ENCODE results near the gene CRYBG2. TPM values are rescaled to one million over a fixed set of nuclear protein-coding genes. Genes with fewer than 3 reads are reported as not detected.

The CRYBG2 gene
- total and polyA plus RNA-seq, 3 donors from 2014 or later: 4.9 to 12.9 (median 5.6) TPM

GRCh38 chr1:26361605-26362122, 7.7 kb upstream of the CRYBG2 start:
- WGBS, 2 donors: 93% methylated on average over 10 to 12 of the region's 12 CpGs
- intact Hi-C loops (cut with DNase I; ENCODE audit: low total_unique reads): no loop called here
- no peak for DNase-seq
- H3K4me1 ChIP-seq: no peaks in the 10 kb centered on the region
- no peaks in the 10 kb centered on the region for H3K9me3 ChIP-seq
- H3K27ac ChIP-seq: no peak overlapping the region
- no peaks in the 10 kb centered on the region for H3K27me3 ChIP-seq
- H3K4me3 ChIP-seq: no peak overlapping the region
- no peak for TF ChIP-seq CTCF (IDR thresholded peaks at IDR 0.05)
- no peak for TF ChIP-seq POLR2A (IDR thresholded peaks at IDR 0.05)
- H3K36me3 ChIP-seq (ENCODE audit: low read depth, missing control alignments): no peaks in the 10 kb centered on the region

DNA sequence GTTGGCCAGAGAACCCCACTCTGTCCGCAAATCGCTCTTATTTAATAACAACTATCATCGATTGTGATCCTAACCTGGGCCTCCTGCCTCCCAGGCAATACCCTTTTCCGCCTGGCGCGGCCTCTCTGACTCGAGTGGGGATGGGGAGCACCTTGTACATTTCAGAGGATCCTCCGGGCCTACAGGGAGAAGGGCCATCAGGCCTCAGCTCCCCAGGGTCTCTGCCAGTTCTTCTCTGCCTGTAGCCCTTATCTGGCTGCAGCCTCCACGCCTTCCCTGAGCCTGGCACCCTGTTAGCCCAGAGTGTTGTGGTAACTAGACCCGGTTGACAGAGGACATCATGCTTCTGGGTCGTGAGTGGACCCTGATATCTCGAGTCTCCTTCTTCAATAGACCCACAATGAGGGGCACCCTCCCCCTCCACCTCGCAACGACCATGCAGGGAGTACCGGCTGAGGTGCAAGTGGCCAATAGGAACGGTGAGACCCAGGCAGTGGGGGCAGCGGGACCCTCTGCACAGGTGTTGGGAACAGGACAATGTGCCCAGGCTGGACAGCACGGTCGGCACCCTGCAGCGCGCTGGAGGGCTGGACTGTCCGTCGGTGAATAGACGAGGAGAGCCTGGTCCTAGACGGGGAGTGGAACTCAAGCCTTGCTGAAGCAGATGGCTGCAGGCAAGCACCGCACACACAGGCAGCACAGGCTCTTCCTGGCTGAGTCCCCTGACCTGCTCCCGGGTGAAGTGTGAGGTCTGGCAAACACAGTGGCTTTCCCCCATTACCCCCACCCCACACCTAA, 7.1 kb upstream of the CRYBG2 start:
- intact Hi-C loops (cut with DNase I; ENCODE audit: low total_unique reads): no loop called here
- no peak overlapping the region for H3K27ac ChIP-seq
- H3K4me3 ChIP-seq: no peak overlapping the region
- 23 to 53% methylated on average over 12 to 27 of the region's 27 CpGs for WGBS, 2 donors
- no peaks in the 10 kb centered on the region for H3K4me1 ChIP-seq
- no peaks in the 10 kb centered on the region for H3K27me3 ChIP-seq
- TF ChIP-seq POLR2A (IDR thresholded peaks at IDR 0.05): no peak
- TF ChIP-seq CTCF (IDR thresholded peaks at IDR 0.05): no peak
- H3K9me3 ChIP-seq: no peaks in the 10 kb centered on the region
- DNase-seq: no peak
- H3K36me3 ChIP-seq (ENCODE audit: low read depth, missing control alignments): no peaks in the 10 kb centered on the region

DNA sequence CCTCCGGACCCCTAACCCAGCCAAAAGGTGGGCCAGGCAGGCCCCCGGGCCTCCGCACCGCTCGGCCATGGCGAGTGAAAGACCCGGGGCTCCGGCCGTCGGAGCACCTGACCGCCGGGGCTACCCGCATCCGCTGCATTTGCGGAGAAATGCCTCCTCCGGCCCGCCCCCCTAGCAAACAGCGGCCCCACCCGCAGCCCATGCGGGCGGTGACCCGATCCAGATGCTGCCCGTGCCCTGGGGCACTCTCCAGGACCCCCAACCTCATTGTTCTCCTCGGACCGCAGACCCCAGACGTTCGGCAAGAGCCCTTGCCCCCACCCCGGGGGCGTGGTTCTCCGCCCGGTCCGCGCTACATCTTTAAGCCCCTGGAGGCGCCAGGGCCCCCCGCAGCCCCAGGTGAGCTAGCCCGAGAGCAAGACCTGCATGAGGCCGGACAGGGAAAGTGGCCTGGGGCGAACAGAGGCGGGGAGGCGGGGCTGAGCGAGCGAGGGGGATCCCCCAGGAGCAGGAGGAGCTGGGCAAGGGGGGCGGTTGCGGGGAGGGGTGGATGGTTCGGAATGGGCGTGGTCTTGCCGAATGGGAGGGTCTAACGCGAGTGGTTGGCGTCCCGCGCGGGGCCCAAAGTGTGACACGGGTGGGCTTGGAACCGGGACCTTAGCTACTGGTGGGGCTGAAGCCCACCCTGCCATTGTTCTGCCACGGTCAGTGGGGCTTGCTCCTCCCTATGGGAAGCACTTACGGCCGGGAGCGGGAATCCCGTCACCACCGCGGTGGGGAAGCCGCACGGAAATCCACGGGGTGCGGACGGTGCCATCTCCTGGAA, 6.3 kb upstream of the CRYBG2 start:
- peak; percentile 22 for DNase-seq

More for the DNA sequence above, 6.3 kb upstream of the CRYBG2 start:
- no peak overlapping the region for H3K27ac ChIP-seq
- WGBS, 2 donors: 2 to 5% methylated on average over 29 to 64 of the region's 67 CpGs
- no peaks in the 10 kb centered on the region for H3K9me3 ChIP-seq
- TF ChIP-seq POLR2A (IDR thresholded peaks at IDR 0.05): no peak
- TF ChIP-seq CTCF (IDR thresholded peaks at IDR 0.05): no peak
- intact Hi-C loops (cut with DNase I; ENCODE audit: low total_unique reads): no loop called here
- H3K36me3 ChIP-seq (ENCODE audit: low read depth, missing control alignments): no peaks in the 10 kb centered on the region
- no peaks in the 10 kb centered on the region for H3K4me1 ChIP-seq
- peak overlapping the region; percentile 36 for H3K4me3 ChIP-seq
- no peaks in the 10 kb centered on the region for H3K27me3 ChIP-seq

Data from testis (tissue), 3 donors.